Peyer's patch (tissue), 4 donors: Measurements from ENCODE around the gene ENDOU.

Source experiments
- CTCF ChIP-seq, 6 experiments: fragments of 450-650 bp in 4 of 6; fragments of 200-600 bp in 2 of 6; sonication (generic) in 1 of 6; IDR thresholded peaks; one replicate each; pipeline ENCODE4 v1.5.1; 2017 to 2019; ENCODE audit warnings: antibody characterized with exemption in 6 of 6, mild to moderate bottlenecking in 3 of 6, moderate library complexity in 1 of 6
- POLR2A ChIP-seq, 2 donors: fragments of 450-650 bp; IDR thresholded peaks; one replicate each; pipeline ENCODE4 v1.5.1; 2017; ENCODE audit warnings: antibody characterized with exemption in 2 of 2, mild to moderate bottlenecking in 2 of 2, moderate library complexity in 2 of 2

GRCh38 chr12:47768323-47768811 lies 43.1 kb upstream of the ENDOU start:
- no peak for TF ChIP-seq POLR2A (IDR thresholded peaks at IDR 0.05)
- no peak for TF ChIP-seq CTCF (IDR thresholded peaks at IDR 0.05)
